NCI-H1048 (cell line): Measurements from ENCODE around the gene FOXRED1.

Source experiments
- DNase-seq: peaks from one replicate; lab custom pipeline; 2025; lab: John Stamatoyannopoulos, UW

Gene FOXRED1

DNA sequence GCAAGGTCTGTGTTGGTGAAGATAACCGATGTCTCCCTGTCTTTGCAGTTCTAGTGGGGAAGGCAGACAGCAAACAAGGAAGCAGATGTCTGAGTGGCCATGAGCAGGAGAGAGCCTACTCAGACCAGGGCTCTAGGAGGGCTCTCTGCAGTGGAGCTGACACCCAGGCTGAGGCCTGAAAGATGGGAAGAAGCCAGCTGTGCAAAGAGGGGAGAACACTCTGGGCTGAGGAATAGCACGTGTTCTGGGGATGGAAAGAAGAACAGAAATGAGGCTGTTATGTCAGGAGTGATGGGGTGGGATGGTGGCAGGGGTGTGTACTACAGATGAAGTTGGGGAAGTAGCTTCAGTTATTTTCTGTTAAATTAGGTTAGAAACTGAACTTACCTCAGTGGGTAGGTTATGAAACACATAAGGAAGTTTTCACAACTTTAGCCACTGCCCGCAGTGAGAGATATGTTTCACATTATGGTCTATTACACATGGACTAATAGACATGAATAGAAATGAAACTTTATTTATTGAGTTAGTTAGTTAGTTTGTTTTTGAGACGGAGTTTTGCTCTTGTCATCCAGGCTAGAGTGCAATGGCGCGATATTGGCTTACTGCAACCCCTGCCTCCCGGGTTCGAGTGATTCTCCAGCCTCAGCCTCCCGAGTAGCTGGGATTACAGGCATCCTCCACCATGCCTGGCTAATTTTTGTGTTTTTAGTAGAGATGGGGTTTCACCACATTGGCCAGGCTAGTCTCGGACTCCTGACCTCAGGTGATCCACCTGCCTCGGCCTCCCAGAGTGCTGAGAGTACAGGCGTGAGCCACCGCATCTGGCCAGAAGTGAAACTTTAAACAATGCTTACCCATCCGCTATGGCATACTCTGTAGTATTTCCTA is 42.7 kb downstream of the FOXRED1 start:
- DNase-seq, result no peak

DNA sequence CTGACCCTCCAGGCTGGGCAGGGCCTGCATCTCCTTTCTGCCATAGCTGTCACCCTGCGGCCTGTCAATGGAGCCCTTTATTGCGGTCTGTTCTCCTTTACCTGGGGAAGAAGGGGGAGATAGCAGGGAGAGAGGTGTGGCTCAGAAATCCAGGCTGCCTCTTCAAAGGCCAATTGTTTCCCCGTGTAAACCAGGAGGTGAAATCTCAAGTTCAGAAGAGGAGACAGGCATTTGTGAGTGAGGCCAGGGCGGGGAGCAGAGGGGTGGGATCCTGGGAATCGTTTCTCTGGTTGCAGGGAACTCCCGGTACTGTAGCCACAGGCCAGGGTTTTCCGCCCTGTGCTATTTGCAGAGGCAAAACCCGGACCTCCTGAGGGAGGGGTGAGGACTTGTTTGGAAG is 44.0 kb downstream of the FOXRED1 start:
- no peak for DNase-seq

GRCh38 chr11:126313826-126314225 is 44.9 kb downstream of the FOXRED1 start:
- DNase-seq, result no peak

DNA sequence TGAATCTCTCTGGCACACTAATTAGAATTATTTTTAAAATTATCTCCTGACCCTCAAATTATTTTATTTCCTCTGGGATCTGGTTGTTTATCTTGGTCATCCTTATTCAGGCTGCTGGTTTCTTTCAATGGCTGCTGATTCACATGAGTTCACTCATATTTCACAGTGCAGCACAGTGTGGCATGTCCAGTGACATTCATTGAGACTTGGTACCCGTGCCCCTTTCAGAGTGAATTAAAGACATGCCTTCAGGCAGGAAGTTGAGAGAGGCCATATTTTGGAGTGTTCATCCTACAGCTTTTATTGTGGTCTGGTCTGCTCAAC is 48.4 kb downstream of the FOXRED1 start:
- DNase-seq, result no peak

GRCh38 chr11:126317756-126318573 is 49.0 kb downstream of the FOXRED1 start:
- DNase-seq, result no peak

DNA sequence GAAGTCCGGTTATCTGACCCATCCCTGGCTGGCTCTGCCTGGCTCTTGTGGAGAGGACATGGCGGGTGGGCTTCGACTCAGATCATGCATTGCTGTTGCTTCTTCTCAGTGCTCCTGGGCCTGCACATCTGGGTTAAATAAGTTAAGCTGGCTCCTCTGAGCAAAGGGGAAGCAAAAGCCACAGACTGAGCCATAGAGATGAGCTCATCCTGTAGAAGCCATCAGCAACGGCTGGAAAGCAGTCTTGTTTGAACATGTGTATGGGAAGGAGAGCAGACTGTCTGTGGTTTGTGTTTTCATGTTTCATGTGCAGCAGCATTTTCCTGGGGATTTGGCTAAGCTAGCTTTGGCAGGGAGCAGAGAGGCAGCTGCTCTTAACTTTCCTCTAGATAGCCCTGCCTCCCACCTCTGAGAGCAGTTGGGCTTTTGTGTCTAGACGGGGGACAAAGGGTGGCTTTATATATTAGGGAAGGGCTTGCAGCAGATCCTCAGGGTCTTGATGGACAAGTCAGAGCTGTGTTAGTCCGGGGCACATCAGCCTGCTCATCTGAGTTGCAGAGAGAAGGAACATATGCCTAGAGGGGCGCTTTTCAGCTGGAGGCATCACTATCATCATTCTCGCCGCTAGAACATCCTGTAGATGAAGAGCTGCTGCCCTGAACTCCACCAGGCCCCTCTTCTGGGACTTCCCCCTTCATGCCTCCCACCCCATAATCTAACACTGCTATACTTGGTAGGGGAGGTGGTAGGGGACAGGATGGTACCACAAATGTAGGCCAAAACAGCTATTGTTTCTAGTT is 49.8 kb downstream of the FOXRED1 start:
- no peak for DNase-seq

GRCh38 chr11:126319374-126319740 is 50.4 kb downstream of the FOXRED1 start:
- no peak for DNase-seq

DNA sequence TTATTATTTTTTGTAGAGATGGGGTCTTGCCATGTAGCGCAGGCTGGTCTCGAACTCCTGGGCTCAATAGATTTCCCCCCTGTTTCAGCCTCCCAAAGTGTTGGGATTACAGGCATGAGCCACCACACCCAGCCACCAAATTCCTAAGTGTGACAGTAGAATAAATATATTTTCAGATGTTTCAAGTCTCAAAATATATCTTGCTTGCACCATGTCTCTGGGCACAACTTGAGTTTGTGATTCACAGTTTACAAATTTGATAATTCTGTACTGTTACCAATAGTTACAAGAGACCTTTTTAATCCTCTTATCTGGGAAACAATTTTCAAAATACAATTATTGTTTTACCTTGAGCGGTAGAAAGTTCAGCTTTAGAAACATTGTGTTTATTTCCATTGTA is 54.0 kb downstream of the FOXRED1 start:
- no peak for DNase-seq

DNA sequence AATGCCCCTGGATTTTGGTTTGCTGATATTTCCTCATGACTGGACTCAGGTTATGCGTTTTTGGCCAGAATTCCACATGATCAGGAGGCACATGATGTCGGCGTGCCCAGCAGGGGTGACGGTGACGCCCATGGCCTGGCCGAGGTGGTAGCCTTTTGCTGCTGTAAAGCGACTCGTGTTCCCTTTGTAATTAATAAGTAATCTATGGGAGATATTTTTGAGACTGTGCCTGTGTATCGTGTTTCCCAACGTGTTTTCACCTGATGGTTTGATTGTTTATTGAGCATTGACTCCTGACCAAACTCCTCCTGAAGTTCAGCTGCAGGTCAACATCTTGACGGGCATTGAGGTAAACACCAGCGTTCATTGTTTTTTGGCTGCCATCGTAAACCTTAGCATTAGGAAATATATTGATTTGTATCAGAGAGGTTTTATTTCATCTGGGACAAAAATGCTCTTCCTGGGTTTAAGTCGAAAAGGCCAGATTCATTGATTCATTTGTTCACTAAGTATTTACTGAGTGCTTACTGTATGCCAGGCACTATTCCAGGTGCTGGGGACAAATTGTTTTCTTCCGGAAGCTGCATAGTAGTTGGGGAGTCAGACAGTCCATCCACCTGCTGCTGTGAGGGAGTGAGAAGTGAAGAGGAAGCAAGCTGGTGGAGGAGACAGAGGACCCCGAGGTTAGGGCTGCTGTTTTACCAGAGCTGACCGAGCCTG is 58.5 kb downstream of the FOXRED1 start:
- no peak for DNase-seq
